Raji (cell line): Measurements from ENCODE around the gene NTRK3.

Source experiments
- POLR2A ChIP-seq: IDR thresholded peaks from 2 replicates; pipeline ENCODE4 v1.6.1; 2011; ENCODE audit warnings: low read depth, low read length, control low read depth; ENCODE audit not compliant: insufficient read depth

Gene NTRK3

GRCh38 chr15:88243895-88244787 is 12.4 kb downstream of the NTRK3 start:
- no peak for TF ChIP-seq POLR2A

GRCh38 chr15:88242586-88243555 is 13.7 kb downstream of the NTRK3 start:
- TF ChIP-seq POLR2A: no peak

GRCh38 chr15:88241461-88241860 is 15.1 kb downstream of the NTRK3 start:
- TF ChIP-seq POLR2A: no peak

GRCh38 chr15:88241060-88241459 is 15.5 kb downstream of the NTRK3 start:
- TF ChIP-seq POLR2A: no peak

- TF ChIP-seq POLR2A: no peak
Observed at GRCh38 chr15:88239594-88239993, 16.9 kb downstream of the NTRK3 start.

- no peak for TF ChIP-seq POLR2A
Observed at GRCh38 chr15:88238618-88239430, 17.7 kb downstream of the NTRK3 start.

- no peak for TF ChIP-seq POLR2A
Observed at GRCh38 chr15:88234711-88235110, 21.8 kb downstream of the NTRK3 start.

- no peak for TF ChIP-seq POLR2A
Observed at GRCh38 chr15:88233921-88234320, 22.6 kb downstream of the NTRK3 start.

- TF ChIP-seq POLR2A: no peak
Observed at GRCh38 chr15:88232771-88233201, 23.8 kb downstream of the NTRK3 start.

- TF ChIP-seq POLR2A: no peak
Observed at GRCh38 chr15:88231909-88232644, 24.5 kb downstream of the NTRK3 start.

GRCh38 chr15:88230823-88231222 is 25.7 kb downstream of the NTRK3 start:
- no peak for TF ChIP-seq POLR2A

GRCh38 chr15:88225461-88225860 is 31.1 kb downstream of the NTRK3 start:
- TF ChIP-seq POLR2A: no peak

- TF ChIP-seq POLR2A: no peak
Observed at GRCh38 chr15:88223084-88223483, 33.5 kb downstream of the NTRK3 start.

GRCh38 chr15:88221836-88222235 is 34.7 kb downstream of the NTRK3 start:
- TF ChIP-seq POLR2A: no peak

- TF ChIP-seq POLR2A: no peak
Observed at GRCh38 chr15:88220443-88221335, 35.9 kb downstream of the NTRK3 start.
